Activated effector memory CD4-positive, alpha-beta T cell treated with Interleukin-2 at 50 U/mL for 16 hours (primary cell): Measurements from ENCODE around the gene RGS1.

ENCODE experiments used
- DNase-seq: peaks from one replicate; pipeline ENCODE4 v3.0.0-alpha.2; 2020

Gene RGS1

DNA sequence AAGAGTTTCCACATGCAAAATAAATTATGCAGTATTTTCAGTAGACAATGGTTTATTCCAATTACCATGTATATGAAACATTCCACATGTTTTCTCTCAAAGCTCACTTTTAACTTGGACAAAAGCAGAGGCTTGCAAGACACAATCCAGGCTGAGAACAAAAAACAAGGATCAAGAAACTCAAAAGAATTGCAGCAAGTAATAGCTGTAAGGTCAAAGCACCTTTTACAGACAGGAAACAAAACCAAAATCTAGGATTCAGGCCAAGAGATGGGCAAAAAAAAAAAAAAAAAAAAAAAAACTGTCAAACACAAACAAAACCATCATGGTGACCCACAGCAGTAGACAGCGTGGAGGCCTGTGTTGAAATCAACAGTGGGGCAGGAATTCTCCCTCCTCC is 9.3 kb downstream of the RGS1 start:
- DNase-seq: no peak

DNA sequence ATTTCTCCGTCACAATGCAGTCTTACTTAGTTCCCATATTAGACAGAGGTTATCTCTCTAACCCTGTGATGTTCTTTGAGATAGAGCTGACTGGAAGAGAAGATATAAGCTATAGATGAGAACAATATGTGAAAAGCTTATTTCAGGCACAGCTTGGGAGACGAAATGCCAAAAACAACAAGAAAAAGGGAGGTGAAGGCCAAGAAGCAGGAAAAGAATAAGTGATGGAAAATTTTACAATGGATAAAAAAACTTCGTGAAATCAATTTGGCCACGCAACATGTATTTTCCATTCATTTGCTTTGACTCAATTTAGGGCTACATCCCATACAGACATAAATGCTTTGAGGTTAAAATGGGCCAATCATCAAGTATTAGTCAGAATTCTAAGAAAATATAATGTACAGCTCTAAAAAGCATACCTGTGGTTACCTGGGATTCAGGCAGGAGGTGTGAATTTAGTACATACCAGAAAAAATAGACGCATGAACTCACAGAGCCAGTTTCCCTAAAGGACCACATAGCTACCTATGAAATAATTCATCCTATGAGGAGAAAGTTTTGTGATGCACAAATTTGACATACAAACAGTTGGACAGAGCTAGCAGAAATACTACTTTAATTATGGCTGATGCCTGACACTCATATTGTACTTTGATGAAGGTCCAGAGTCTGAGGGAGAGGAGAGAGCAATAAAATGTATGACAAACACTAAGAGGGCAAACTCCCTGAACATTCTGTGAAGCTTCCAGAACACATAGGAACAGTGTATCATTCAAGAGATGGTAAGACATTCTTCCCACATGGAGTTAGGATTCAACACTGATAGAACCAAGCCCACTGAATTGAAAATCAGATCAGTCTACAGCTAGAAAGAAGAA is 12.1 kb downstream of the RGS1 start:
- no peak for DNase-seq

DNA sequence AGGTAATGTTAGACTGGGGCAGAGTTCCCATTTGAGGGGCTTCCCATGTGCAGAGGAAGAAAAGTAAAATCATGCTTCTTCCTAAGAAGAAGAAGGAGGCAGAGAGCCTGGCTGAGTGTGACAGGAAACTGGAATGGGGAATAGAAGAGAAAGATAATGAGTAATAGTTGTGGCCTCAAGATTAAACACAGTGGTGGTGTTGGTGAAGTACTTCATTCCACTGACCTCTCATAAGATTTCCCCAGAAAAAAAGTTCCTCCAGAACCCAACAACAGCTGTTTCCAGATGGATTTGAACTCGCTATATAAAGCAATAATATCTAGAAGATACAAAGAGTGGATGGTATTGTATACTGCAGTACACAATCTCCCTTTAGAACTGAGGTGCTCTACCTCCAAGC is 13.0 kb downstream of the RGS1 start:
- no peak for DNase-seq

DNA sequence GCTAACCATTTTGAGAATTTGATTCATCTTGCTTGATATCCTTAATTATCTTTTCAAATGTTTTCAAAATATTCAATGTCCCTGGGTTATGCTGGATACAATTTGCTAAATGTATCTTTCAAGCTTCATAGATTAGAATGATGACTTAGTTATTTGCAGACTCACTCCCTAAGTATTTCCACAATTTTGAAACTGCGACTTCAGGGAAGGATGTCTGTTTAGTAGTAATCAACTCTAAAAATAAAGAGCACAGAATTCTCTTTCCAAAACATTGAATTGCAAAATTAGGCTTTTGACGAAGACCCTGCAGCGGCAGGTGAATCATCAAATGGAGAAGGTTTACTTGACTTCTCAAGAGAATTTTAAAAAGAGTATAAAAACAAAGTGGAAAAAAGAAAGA is 14.2 kb downstream of the RGS1 start:
- no peak for DNase-seq

DNA sequence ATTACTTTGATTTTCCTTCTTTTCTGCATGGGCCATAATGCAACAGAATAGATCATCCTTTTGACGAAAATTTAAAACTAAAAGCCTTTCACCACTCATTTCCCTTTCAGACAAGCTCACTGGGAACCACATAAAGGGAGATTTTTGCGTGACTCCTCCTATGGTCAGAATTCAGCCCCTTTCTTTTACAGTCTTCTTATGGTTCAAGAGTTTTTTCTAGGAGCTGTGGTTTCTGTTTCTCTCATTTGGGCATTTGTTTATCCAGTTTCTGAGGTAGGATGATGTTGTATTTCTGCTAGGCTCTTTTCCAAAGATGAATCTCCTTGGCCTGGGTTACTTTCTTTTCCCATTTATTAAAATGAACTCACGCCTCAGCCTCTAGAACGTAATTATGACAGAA is 16.9 kb downstream of the RGS1 start:
- DNase-seq: no peak

DNA sequence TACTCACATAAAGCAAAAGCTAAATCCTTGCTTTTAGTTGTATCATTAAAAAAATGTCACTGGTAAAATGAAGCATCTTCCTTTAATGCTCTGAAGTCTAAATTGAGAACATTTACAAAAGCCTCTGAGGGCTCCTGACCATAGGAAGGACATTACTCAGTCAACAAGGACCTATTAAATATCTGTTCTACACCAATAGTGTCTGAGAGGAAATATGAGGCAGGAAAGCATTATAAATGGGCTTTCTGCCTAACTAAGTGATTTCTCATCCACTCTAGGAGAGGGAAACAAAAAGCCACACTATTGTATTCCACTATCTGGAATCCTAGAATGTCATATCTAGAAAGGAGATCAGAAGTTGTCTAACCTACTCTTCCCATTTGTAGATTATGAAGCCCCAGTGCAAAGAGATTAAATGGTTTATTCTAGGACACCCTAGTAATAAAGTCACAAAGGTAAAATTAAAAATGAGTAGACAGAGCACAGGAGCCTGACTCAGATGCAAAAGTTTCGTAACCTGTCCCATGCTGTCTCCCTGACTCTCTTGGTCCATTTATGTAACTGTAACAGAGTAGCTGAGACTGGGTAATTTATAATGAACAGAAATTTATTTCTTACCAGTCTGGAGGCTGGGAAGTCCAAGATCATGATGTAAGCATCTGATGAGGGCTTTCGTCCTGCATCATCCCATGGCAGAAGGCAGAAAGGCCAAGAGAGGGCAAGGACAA is 17.6 kb downstream of the RGS1 start:
- DNase-seq: no peak

DNA sequence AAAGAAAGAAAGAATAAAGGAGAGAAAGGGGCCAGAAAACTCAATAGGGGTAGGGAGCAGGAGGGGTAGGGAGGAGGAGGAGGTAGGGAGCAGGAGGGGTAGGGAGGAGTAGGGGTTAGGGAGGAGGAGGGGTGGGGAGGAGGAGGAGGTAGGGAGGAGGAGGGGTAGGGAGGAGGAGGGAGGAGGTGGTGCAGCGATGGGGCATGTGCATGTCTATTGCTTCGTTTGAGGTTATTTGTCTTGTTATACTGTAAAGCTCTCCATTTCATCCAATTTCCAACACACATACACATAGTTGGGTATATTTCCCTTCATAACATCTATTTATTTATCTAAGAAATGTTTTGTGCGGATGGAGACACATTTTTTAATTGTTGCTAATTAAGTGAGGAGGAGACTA is 19.7 kb downstream of the RGS1 start:
- no peak for DNase-seq

DNA sequence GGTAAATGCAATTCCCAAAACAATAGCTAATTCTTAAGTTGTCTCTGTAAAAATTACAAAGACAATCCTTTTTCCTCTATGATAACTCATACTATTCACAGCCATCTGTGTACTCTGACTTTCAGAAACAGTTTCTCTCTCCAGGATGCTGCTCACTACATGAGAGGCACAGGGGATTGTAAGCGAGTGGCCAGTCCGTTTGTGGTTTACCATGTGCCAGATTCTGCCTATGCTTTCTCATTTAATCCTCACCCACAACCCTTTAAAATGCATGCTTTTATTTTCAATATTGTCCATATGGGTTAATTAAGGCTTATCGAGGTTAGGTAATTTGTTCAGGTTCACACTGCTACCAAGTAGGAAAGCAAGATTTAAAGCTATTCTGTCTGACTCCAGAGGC is 23.0 kb downstream of the RGS1 start:
- no peak for DNase-seq

DNA sequence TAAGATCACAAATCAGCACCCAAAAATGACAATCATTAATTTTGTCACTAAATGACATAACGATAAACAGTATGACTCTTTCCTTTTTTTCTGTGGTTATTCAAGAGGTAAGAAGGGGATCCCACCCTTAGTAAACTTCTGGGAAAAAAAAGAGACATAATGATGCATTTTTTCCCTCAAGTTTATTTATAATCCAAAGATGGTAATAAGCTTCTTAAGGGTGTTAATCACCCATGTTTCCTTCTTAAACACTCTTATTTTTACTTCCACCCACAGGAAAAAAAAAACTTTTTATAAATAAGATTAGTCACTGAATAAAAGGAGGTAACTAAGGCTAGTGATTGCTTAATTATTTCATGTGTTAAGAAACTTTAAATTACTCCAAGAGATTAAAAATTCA is 24.7 kb downstream of the RGS1 start:
- no peak for DNase-seq

DNA sequence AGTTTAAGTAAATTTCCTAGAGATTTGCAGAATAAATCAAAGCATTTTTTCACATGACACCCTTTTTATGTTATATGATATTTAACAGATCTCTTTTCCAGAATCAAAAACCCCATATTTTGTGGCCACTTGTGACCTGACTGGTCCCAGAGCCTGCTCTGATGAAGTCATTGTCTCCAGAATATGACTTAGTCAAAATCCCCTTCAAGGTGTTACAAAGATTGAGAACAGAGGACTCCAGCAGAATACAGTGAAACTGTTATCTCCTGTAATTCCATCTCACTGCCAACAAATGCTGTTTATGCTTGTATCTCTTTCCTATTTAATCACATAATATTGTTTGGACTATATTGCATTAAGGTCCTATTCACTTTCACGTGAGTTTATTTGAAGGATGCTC is 25.6 kb downstream of the RGS1 start:
- no peak for DNase-seq

DNA sequence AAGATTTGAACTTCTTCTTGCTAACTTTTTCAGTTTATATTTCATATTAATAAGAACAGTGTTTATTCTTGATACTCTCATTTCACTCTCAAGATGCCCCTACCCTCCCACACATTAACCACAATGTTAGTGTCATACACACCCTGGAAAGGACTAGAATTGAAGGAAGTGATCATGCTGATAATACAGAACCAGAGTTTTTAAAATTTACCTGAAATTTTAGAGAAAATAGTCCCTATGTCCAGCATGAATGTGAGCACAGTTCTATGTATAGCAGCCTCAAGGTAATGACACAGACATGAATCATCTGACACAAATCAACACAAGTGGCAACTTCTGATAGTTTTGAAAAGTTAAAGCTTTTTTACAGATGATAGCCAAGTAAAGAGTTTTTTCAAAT is 26.0 kb downstream of the RGS1 start:
- DNase-seq: no peak

DNA sequence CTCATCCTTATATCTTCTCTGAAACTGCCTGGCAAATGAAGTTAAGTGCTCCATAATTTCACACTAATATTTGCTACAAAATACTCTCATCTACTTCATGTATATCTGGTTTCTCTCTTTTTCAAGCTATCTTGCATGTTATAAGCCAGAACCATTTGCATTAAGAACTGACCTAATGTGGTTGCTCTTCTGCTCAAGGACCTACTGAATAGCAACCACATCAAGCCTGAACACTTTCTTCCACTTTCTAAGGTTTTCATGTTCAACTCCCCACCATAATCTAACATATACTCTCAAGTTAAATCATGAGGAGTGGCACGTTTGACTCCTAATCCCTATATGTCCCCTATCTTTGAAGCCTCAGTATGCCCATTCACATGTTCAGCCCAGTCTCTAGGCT is 27.2 kb downstream of the RGS1 start:
- DNase-seq: no peak

DNA sequence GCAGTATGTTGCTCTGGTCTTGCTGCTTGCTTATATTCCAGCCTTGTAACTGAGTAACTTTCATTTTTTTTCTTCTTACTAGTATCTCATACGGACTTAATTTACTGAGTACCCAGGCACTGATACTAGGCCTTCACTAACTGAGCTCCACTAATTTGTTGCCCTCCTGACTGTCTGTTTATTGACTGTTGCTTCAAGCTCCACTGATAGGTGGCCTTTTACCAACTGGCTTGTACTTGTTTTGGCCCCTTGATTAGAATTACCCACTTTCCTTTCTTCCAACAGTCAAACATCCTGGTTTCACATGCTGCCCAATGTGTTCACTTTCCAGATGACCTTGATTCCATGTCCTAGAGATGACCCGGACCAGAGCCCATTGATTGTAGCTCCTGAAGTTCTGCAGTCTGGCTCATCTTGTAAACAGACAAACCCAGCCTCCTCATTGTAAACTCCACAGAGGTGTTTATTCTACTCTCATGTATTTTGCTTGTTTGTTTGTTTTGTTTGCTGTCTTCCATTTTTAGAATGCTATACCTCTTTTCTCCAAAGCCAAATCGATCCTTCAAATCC is 27.7 kb downstream of the RGS1 start:
- DNase-seq: no peak

DNA sequence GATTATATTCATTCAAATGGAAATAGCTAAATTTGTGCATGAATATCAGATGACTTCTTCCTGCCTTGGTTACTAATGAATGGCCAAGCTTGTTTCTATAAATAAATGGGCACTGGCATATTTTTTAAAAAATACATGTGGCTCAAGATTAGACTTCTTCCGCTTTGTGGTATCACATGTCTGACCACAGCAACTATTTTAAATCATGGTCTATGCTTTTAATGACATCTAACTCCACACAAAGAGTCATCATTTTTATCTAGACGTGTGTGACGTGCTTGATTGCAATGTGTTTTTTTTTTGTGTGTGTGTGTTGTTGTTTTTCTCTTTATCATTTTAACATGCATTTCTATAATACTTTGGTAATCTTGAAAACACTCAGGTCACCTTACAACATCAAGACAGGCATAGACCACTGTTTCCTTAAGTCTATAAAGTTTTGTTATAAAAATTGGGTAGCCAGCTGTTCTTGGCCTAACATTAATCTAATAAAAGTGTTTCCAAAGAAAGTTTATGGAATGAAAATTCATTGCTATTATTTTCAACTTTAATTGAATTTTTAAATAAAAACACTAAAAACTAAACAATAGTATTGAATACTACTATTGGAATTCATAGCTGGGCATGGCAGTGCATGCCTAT is 29.5 kb downstream of the RGS1 start:
- DNase-seq: no peak

DNA sequence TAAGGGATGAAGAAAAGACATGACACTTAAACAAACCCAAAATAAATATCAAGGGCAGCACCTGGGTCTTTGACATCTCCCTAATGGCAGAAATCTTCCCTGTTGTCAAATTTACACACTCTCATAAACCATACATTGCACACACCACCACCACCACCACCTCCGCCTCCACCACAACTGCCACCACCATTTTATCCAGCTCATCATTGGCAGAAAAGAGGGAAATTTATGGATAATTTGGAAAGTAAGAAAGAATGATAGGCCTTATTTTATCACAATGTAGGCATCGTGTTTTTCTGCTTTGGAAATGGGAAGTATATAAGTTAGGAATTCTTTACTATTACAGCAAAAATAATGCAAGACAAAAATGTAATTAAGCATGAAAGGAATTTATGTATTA is 33.1 kb downstream of the RGS1 start:
- DNase-seq: no peak

DNA sequence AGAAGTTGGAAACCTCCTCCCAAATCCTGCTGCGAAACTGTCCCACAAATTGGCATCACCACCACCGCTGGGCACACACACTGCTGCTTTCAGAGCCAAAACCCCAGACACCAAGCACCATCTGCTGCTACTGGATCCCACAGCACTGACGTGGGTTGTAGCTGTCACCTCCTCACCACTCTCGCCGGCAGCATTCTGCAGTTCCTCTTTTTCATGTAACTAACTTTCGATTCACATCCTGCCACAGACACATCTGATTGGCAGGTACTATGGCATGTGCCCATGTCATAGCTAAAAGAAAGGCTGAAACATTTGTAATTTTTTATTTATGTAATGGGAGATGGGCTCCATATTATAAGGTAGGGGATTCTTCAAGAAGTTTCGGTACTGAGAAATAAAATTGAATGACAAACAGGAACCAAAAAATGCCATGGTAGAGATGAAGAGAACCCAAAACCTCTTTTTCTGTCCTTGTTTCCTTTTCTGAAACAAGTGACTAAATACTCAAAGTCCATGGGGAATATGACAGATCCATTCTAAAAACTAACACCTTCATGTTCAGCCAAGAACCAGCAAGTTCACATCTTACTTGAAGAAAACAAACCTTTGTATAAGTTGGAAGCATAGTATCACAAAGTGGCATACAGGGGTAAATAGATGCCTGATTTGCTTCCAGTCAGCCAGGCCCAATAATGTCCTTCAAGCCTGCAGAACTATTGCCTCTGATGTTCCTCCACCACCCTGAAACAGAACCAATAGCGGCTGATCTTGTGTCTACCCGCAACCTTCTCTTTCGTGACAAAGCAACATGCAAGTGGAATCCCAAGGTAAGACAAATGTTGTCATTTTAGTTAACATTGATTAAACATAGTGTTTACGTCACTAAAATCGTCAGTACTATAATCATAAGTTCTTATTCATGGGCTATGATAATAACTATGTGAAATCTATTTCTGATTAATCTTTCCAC is 33.8 kb downstream of the RGS1 start:
- peak; percentile 25 for DNase-seq

DNA sequence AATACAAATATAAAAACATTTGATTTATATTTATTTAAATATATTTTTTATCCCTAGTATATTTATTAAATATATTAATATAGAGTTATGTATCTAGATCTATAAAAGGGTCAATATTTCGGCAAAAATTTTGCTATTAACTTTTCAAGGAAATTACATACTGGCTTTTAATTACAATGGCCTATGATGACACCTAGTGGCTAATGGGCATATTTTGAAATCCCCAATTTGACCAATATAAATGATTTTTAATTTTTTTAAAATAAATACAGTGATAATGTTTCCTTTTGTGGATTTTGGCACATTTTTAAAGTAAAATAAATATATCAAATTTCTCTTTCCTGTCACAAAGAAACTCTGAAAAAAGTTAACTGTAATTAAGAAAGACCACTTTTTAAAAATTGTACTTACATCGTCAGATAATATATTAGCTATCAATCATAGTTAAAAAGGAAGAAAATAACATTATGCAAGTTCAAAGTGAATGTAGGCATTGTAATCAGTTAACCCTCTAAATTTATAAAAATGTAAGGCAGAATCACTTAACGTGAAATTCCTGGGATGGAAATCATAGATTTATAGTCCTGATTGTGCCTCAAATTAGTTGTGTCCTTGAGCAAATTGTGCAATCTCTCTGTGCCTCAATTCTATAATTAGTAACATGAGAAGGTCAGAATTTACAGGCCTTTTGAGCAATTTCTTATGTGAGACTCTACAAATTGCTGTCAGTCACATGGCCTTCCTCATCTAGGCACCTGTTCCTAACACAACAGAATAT is 34.7 kb downstream of the RGS1 start:
- no peak for DNase-seq

DNA sequence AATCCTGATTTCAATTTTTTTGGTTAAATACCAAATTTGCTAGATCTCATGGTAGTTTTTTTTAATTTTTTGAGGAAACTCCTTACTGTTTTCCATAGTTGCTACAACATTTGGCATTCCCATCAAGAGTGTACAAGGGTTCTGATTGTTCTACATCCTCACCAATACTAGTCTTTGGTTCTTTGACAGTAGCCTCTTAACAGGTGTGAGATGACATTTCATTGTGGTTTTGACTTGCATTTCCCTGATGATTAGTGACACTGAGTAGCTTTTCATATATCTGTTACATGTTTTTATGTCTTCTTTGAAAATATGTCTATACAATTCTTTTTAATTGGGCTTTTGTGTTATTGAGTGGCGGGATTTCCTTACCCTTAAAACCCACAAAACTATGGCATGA is 39.5 kb downstream of the RGS1 start:
- DNase-seq: no peak

DNA sequence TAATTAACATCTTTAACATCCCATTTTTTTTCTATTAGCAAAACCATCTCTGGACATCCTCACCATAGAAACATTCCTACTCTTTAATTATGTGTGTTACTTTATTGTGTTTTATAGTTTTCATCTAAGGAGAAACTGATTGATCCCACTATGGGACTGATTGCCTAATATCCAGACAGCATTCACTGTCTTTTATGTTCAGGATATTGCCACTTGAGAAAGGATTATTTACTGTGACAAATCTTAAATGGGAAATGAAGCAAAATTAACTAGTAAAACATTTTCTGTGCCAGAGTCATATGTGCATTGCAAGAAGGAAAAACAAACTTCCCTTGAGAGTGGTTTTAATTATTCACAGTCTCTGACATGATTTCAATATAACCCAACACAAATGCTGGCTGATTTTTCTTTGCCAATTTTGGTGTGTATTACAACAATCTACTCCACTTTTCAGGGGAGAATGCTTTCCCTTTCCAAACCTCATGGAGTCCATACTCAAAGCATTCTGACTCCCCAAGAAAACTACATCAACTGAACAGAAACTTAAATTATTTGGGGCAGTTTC is 44.6 kb downstream of the RGS1 start:
- DNase-seq: no peak

DNA sequence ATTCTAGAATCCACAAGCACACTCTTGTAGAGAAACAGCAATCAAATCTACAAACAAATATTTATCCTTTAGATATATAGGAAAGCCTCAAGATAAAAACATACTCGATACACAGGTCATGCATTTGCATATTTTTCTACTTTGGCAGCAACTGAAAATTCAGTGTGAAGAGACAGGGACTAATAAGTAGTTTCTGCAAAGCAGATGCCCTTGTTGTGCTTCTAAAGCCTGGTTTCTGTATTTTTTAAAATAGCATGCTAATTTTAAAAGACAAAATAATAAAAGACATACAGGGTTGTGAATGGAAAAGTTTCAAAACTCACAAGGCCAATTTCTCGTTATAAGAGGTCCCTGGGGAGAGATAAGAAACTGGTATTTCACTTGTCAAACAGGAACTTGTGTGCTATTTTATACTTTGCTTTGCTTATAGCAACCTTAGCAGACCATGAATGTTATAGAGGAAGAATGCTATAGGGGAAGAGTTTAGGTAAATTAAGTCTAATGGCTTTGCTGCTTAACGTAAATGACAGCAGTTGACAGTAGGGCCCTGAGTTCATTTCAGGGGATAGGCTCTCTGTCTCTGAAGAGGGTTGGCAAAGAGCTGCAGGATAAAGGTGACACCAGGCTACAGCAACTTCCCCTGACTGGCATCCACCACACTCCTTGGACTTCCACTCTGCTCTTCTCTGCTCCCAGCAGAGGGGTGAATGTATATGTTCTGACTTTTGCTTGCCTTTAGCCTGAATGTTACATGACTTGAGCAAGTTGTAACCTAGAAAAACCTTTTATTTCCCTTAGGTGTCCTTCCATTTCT is 51.0 kb downstream of the RGS1 start:
- DNase-seq: no peak
